ENCODE measurements around the gene RTKN.

DNA sequence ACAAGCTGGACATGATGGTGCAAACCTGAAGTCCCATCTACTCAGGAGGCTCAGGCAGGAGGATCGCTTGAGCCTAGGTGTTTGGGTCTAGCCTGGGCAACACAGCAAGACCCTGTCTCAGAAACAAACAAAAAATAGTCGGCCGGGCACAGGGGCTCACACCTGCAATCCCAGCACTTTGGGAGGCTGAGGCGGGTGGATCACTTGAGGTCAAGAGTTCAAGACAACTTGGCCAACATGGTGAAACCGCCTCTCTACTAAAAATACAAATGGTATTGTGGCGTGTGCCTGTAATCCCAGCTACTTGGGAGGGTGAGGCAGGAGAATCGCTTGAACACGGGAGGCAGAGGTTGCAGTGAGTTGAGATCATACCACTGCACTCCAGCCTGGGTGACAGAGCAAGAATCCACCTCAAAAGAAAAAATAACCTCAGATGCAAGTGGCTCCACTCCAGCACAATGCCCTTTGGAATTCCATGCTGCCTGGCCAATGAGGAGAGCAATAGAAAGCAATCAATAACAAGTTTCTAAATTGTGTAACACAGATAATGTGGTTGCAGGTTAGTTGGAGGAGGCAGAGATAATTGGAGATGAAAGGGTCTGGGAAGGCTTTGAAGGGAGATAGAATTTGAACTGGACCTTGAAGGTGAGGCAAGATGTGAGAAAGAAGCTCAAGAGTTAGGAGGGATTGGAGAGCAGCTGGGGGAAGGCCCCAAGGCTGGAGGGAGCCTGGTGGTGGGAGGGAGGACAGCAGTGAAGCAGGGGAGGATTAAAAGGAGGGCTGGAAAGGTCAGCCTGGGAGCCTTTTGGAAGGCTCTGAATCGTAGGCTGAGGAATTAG, 47.1 kb upstream of the RTKN start:
- TF ChIP-seq, protein P1, sequence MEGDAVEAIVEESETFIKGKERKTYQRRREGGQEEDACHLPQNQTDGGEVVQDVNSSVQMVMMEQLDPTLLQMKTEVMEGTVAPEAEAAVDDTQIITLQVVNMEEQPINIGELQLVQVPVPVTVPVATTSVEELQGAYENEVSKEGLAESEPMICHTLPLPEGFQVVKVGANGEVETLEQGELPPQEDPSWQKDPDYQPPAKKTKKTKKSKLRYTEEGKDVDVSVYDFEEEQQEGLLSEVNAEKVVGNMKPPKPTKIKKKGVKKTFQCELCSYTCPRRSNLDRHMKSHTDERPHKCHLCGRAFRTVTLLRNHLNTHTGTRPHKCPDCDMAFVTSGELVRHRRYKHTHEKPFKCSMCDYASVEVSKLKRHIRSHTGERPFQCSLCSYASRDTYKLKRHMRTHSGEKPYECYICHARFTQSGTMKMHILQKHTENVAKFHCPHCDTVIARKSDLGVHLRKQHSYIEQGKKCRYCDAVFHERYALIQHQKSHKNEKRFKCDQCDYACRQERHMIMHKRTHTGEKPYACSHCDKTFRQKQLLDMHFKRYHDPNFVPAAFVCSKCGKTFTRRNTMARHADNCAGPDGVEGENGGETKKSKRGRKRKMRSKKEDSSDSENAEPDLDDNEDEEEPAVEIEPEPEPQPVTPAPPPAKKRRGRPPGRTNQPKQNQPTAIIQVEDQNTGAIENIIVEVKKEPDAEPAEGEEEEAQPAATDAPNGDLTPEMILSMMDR (IDR thresholded peaks at IDR 0.05), result no peak
- no peak for TF ChIP-seq POLR2A (IDR thresholded peaks at IDR 0.05)

Data from upper lobe of left lung (tissue), 4 donors.